OCI-LY1 (cell line): ENCODE data around the gene MTHFSD.
"Not testable (repeated sequence)": the region's sequence is repeated elsewhere in the genome, so short reads cannot be mapped to it uniquely, and the experiment has no call there.

ENCODE experiments used
- H2AFZ ChIP-seq: fragments of 200-600 bp; sonication (generic), shearing (Covaris generic); 2 replicates; pipeline ENCODE4 v1.6.0; 2014; ENCODE audit warnings: antibody characterized with exemption, mild to moderate bottlenecking, low read length
- H3F3A ChIP-seq: fragments of 200-600 bp; sonication (generic), shearing (Covaris generic); 2 replicates; pipeline ENCODE4 v1.6.0; 2014; ENCODE audit warnings: mild to moderate bottlenecking, antibody characterized with exemption, low read length, moderate library complexity; ENCODE audit not compliant: insufficient read depth
- H3K27ac ChIP-seq: fragments of 200-600 bp; sonication (generic); 2 replicates; pipeline ENCODE4 v1.5.1; 2014; ENCODE audit warnings: low read length, mixed run types, mild to moderate bottlenecking, low read depth; ENCODE audit not compliant: poor library complexity, severe bottlenecking
- H3K27me3 ChIP-seq: fragments of 200-600 bp; sonication (generic); 2 replicates; pipeline ENCODE4 v1.6.0; 2014; ENCODE audit warnings: antibody characterized with exemption, mild to moderate bottlenecking, low read length, moderate library complexity; ENCODE audit not compliant: insufficient read depth
- H3K36me3 ChIP-seq: fragments of 200-600 bp; sonication (generic); 2 replicates; pipeline ENCODE4 v1.6.1; 2014; ENCODE audit warnings: mild to moderate bottlenecking, antibody characterized with exemption, low read length, moderate library complexity, mixed read lengths; ENCODE audit not compliant: insufficient read depth
- H3K4me1 ChIP-seq: fragments of 200-600 bp; sonication (generic); 2 replicates; pipeline ENCODE4 v1.5.1; 2014; ENCODE audit warnings: mild to moderate bottlenecking, low read length, moderate library complexity; ENCODE audit not compliant: insufficient read depth, severe bottlenecking
- H3K4me2 ChIP-seq: fragments of 200-600 bp; sonication (generic), shearing (Covaris generic); 2 replicates; pipeline ENCODE4 v1.6.1; 2014; ENCODE audit warnings: low read length
- H3K4me3 ChIP-seq: fragments of 200-600 bp; sonication (generic); 2 replicates; pipeline ENCODE4 v1.5.1; 2014; ENCODE audit warnings: low read length, low read depth, mild to moderate bottlenecking, mixed read lengths; ENCODE audit not compliant: poor library complexity, severe bottlenecking
- H3K79me2 ChIP-seq: fragments of 200-600 bp; shearing (Covaris generic); 2 replicates; pipeline ENCODE4 v1.6.1; 2016; ENCODE audit warnings: mixed run types, low read length, mixed read lengths; ENCODE audit not compliant: insufficient read depth
- H3K9ac ChIP-seq: fragments of 200-600 bp; sonication (generic), shearing (Covaris generic); 2 replicates; pipeline ENCODE4 v1.6.1; 2014; ENCODE audit warnings: mild to moderate bottlenecking, low read length, mixed read lengths
- H3K9me2 ChIP-seq: fragments of 200-600 bp; sonication (generic), shearing (Covaris generic); 2 replicates; pipeline ENCODE4 v1.6.1; 2014; ENCODE audit warnings: low read depth, mild to moderate bottlenecking, low read length, mixed read lengths
- H3K9me3 ChIP-seq: fragments of 200-600 bp; shearing (Covaris generic); 2 replicates; pipeline ENCODE4 v1.6.1; 2014; ENCODE audit warnings: low read length, mixed read lengths
- H4K20me1 ChIP-seq: fragments of 200-600 bp; sonication (generic), shearing (Covaris generic); 2 replicates; pipeline ENCODE4 v1.6.0; 2016; ENCODE audit warnings: mild to moderate bottlenecking, low read length; ENCODE audit not compliant: insufficient read depth
- CTCF ChIP-seq: fragments of 200-600 bp; sonication (generic), shearing (Covaris generic); IDR thresholded peaks from 2 replicates; pipeline ENCODE4 v1.5.1; 2017; ENCODE audit warnings: mild to moderate bottlenecking, antibody characterized with exemption, low read length, moderate library complexity, mixed read lengths
- EZH2 ChIP-seq: fragments of 200-600 bp; sonication (generic), shearing (Covaris generic); IDR thresholded peaks from 2 replicates; pipeline ENCODE4 v1.8.0; 2017; ENCODE audit warnings: borderline replicate concordance, mixed run types, mild to moderate bottlenecking, antibody characterized with exemption, low read length, moderate library complexity, mixed read lengths

The MTHFSD gene

GRCh38 chr16:86593913-86594620 lies 39.0 kb upstream of the MTHFSD start:
- no peaks in the 10 kb centered on the region for H3F3A ChIP-seq
- H3K79me2 ChIP-seq, result no peaks in the 10 kb centered on the region
- H3K27ac ChIP-seq, result no peak overlapping the region
- no peak overlapping the region for H3K4me3 ChIP-seq
- no peak overlapping the region for H3K9ac ChIP-seq
- peaks cover 8% of the 10 kb centered on the region; the same call in 1 of the 2 replicates for H3K27me3 ChIP-seq
- no peaks in the 10 kb centered on the region for H3K9me3 ChIP-seq
- no peaks in the 10 kb centered on the region for H3K4me1 ChIP-seq
- H4K20me1 ChIP-seq, result no peaks in the 10 kb centered on the region
- no peak overlapping the region for H2AFZ ChIP-seq
- H3K36me3 ChIP-seq, result no peaks in the 10 kb centered on the region; the same call in 1 of the 2 replicates
- H3K9me2 ChIP-seq, result no peaks in the 10 kb centered on the region
- TF ChIP-seq EZH2 (no peak), CTCF (no peak)
- no peak overlapping the region for H3K4me2 ChIP-seq

- H3K9ac ChIP-seq, result no peak overlapping the region
- no peaks in the 10 kb centered on the region for H4K20me1 ChIP-seq
- H3K27ac ChIP-seq, result no peak overlapping the region
- H3F3A ChIP-seq, result no peaks in the 10 kb centered on the region
- no peak for TF ChIP-seq EZH2
- no peak for TF ChIP-seq CTCF
- H3K36me3 ChIP-seq, result no peaks in the 10 kb centered on the region
- H3K9me2 ChIP-seq, result no peaks in the 10 kb centered on the region
- no peak overlapping the region for H3K4me2 ChIP-seq
- H3K27me3 ChIP-seq, result 0 out of 2 replicates have a peak, but pooled peaks cover 5% of the 10 kb centered on the region
- H3K4me3 ChIP-seq, result no peak overlapping the region
- H2AFZ ChIP-seq, result no peak overlapping the region
- H3K4me1 ChIP-seq, result no peaks in the 10 kb centered on the region
- H3K79me2 ChIP-seq, result no peaks in the 10 kb centered on the region
- H3K9me3 ChIP-seq, result no peaks in the 10 kb centered on the region
Observed at GRCh38 chr16:86591270-86591669, 36.2 kb upstream of the MTHFSD start.

- no peaks in the 10 kb centered on the region for H4K20me1 ChIP-seq
- no peak overlapping the region for H3K27ac ChIP-seq
- no peaks in the 10 kb centered on the region for H3K36me3 ChIP-seq
- H3K4me1 ChIP-seq, result no peaks in the 10 kb centered on the region
- no peaks in the 10 kb centered on the region for H3F3A ChIP-seq
- no peaks in the 10 kb centered on the region for H3K9me3 ChIP-seq
- H3K4me3 ChIP-seq, result no peak overlapping the region
- no peak overlapping the region for H2AFZ ChIP-seq
- no peak overlapping the region for H3K9ac ChIP-seq
- H3K79me2 ChIP-seq, result no peaks in the 10 kb centered on the region
- TF ChIP-seq EZH2, result no peak
- TF ChIP-seq CTCF, result no peak
- no peaks in the 10 kb centered on the region for H3K9me2 ChIP-seq
- 0 out of 2 replicates have a peak, but pooled peaks cover 5% of the 10 kb centered on the region for H3K27me3 ChIP-seq
- H3K4me2 ChIP-seq, result no peak overlapping the region
Observed at GRCh38 chr16:86590501-86591144, 35.6 kb upstream of the MTHFSD start.

DNA sequence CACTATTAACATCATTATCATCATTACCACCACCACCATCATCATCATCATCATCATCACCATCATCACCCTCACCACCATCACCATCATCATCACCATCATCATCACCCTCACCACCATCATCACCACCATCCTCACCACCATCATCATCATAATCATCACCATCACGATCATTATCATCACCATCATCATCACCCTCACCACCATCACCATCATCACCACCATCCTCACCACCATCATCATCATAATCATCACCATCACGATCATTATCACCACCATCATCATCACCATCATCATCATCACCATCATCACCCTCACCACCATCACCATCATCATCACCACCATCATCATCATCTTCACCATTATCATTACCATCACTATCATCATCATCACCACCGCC lies 32.9 kb upstream of the MTHFSD start:
- not testable (repeated sequence) for H3K4me3 ChIP-seq, H3K27ac ChIP-seq, H4K20me1 ChIP-seq, H3K4me2 ChIP-seq, H3K9ac ChIP-seq, H3K27me3 ChIP-seq, H2AFZ ChIP-seq, H3K4me1 ChIP-seq, H3F3A ChIP-seq, H3K9me3 ChIP-seq, H3K79me2 ChIP-seq, H3K9me2 ChIP-seq
- H3K36me3 ChIP-seq, result peaks cover 16% of the 10 kb centered on the region
